ENCODE results near the gene EPN1. TPM values are rescaled to one million over a fixed set of nuclear protein-coding genes. Genes with fewer than 3 reads are reported as not detected.

EPN1 gene
- total and polyA plus RNA-seq, 9 of the 15 experiments (the other 6 are each of a cell fraction or from before 2014, with no cell fraction given) = 0.08 to 138 (median 12.7) TPM

DNA sequence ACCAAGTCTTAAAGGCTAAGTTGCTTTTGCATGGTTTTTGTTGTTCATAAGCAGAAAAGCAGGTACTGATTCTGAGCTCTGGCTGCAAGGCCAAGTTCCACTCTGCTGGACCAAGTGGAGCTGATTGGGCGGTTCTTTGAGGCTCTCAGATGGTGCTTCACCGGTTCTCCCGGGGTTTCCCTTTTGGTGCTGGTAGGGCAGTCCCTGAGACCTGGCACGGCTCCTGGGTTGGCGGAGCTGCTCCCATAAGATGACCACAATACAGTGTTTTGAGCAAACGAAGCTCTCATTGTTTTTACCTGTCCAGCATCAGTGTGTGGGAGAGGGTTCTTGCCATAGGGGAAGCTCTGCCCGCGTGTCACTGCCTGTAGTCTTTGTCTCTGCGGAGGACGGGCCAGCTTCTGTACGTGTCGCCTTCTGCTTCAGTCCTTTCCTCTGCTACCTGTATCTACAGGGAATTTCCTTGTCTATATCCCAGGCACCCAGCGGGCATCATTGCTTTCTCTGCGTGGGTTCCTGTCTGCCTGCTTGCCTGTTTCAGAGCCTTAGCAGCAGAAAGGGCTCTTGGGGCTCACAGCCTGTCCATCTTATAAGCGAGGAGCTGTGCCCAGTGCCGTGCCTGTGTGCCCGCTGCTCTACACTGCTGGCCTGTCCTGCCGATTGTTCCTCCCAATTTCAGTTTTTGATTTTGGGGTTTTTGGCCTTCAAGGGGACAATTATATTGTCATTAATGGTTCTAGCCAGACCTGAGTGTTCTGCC lies 17.9 kb upstream of the EPN1 start:
- Histone ChIP-seq H3K36me3 (ENCODE audit: control insufficient read depth, insufficient read depth, low read length) (peaks cover 74% of the 10 kb centered on the region), H2AFZ (ENCODE audit: low read depth, low read length) (no peak overlapping the region), H3K4me3 (peak overlapping the region; percentile 70), H3K27me3 (ENCODE audit: control insufficient read depth in 2 of 2, insufficient read depth in 2 of 2, low read length in 2 of 2) (no peaks in the 10 kb centered on the region), H3K9me3 (replicated peaks; ENCODE audit: control insufficient read depth, insufficient read depth, low read depth, low read length) (no peaks in the 10 kb centered on the region), H3K4me1 (replicated peaks in 1 of 2; ENCODE audit: control insufficient read depth in 2 of 2, insufficient read depth in 2 of 2, low read length in 2 of 2) (peaks cover 20 to 44% of the 10 kb centered on the region in 2 experiments; a peak in 4 of 5 replicates), H3K4me2 (ENCODE audit: insufficient read depth, low read length) (peak overlapping the region; percentile 99), H3K9me1 (ENCODE audit: control insufficient read depth, insufficient read depth, low read length) (peaks cover 6% of the 10 kb centered on the region), H3K79me2 (ENCODE audit: control insufficient read depth, insufficient read depth, low read length) (peaks cover 73% of the 10 kb centered on the region), H3K9ac (ENCODE audit: insufficient read depth in 1 of 2, low read depth in 2 of 2, low read length in 2 of 2) (peak overlapping the region; percentile 98 to 99), H4K20me1 (replicated peaks; ENCODE audit: control insufficient read depth, insufficient read depth, low read length) (peaks cover 50% of the 10 kb centered on the region), H3K27ac (ENCODE audit: extremely low read depth, low read depth, low read length) (peak overlapping the region; percentile 100; the same call in 2 of the 3 replicates)
- FAIRE-seq (peak; percentile 72), ATAC-seq (no peak), DNase-seq (ENCODE audit: extremely low read depth in 1 of 4, low spot score in 3 of 4) (peak in 1 of 4 experiments; percentile 29)
- WGBS (ENCODE audit: insufficient coverage, low coverage, missing lambda C conversion rate) = 15% methylated on average over 18 of the region's 18 CpGs
- in situ Hi-C loops (cut with MboI) = no loop called here
- no TSS peak for BruUV-seq (replicated peaks)
- CTCF ChIA-PET (ENCODE audit: low intra/inter-chr PET ratio) = no interaction called here
- POLR2A ChIA-PET = interaction anchor here (0.6 to 3.5 kb wide), 7 partner anchors 10 to 250 kb away, joined by 3 to 21 read pairs (median 8); partner anchors contain the start of gene UBE2S
- no peak for TF ChIP-seq ZNF133 (CRISPR knock-in tag; IDR thresholded peaks at IDR 0.05)
- no peak for TF ChIP-seq MLX (CRISPR knock-in tag; conservative IDR thresholded peaks at IDR 0.05)
- TF ChIP-seq TAF7 (tag; IDR thresholded peaks at IDR 0.05) = no peak
- TF ChIP-seq MTF1 (CRISPR knock-in tag; IDR thresholded peaks at IDR 0.05; ENCODE audit: borderline replicate concordance) = no peak
- TF ChIP-seq REST (IDR thresholded peaks at IDR 0.05; ENCODE audit: borderline replicate concordance) = no peak
- TF ChIP-seq REST (CRISPR knock-in tag; IDR thresholded peaks at IDR 0.05; ENCODE audit: low read depth) = no peak
- TF ChIP-seq RBFOX2 (IDR thresholded peaks at IDR 0.05; ENCODE audit: low read depth, low read length) = peak; percentile 49
- no peak for TF ChIP-seq TRIM25 (IDR thresholded peaks at IDR 0.05; ENCODE audit: borderline replicate concordance)
- intact Hi-C loops (cut with micrococcal nuclease) = no loop called here
